HG03097 (cell line): Measurements from ENCODE around the gene C1R.
A peak's percentile ranks its signal among the peaks of the same experiment; 100 is the strongest.

Experiments used
- ATAC-seq: cut with Tn5 transposase; IDR thresholded peaks from one replicate; pipeline ENCODE4 v1.9.1; 2021; ENCODE audit not compliant: unreplicated experiment, low FRiP score

C1R gene

DNA sequence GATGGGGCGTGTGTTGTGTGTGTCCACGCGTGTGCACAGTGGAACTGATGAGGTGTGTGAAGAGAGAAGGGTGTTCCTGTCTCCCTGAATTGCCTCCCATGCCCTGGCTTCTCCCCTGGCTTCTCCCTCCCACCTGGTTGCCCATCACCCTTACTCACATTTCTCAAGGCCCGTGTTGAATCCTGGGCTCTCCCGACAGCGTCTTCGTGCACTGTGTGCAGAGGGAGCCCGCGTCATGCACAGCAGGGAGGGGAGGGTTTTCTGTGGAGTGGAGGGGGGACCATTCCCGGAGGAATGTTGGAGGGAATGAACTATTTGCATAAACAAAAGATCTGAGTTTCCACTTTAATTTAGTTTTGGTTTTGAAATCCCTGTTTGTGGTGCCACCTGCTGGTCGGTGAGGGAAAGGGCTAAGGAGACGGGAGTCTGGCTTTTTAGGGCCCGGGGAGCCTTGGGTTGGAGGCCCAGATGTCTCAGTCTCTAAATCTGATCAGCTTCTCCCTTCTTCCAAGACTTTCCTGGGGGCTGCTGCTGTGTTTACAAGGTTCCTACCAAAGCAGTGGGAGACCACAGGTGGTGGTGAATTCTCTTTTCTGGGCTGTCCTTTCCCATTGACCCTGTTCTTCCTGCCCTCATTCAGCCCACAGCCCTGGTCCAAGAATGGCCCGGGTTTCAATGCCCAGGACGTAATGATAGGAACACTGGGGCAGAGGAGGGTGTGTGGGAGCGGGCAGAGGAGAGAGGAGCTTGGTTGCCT, at the start of gene C1R:
Gene C1R, minus strand, starts transcription at position 217 of the 757 bp plus-strand sequence. Its CDS starts 57 bp downstream, at position 160.
- no peak for ATAC-seq

DNA sequence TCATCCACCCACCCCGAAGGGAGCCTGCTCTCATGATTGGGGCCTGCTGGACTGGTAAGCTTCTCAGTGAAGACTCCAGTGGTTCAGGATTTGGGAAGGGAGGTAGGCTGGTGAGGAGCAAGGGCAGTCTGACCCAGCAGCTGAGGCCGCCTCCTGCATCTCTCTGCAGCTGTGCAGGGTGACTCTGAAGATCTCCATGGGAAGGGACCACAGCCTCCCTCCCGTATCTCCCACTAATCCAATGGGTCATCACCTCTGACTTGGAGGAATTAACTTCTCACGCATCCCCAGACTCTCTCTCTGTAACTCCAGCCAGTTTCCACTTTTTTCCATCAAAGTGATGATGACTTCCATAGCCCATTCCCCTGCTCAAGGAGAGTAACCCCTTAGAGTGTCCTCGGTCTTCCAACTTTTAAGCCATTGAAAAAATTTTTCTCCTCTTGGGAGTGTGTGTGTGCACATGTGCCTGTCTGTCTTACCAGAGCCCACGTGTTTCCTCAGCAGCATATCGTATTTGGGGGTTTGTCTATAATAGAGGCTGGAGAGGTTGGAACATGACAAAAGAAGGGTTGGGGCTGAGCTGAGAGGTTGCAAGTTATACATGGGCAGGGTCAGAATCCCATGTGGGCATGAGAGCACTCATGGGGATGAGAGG, 49.2 kb upstream of the C1R start:
- no peak for ATAC-seq

DNA sequence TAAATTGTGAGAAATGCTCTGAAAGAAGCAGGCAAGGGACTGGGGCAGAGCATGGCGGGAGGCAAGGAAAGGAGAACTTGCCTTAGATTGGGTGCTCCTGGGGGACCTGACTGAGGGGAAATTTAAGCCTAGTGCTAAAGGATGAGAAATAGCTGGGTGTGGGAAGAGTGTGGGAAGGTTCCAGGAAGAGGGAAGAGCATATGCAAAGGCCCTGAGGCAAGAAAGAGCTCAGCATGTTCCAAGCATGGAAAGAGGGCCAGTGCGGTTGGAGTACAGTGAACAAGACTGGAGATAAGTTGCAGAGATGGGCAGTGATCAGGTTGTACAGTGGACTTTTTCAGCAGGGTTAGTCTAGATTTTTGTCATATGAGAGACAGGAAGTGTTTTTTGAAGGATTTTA, 47.0 kb upstream of the C1R start:
- ATAC-seq = no peak

DNA sequence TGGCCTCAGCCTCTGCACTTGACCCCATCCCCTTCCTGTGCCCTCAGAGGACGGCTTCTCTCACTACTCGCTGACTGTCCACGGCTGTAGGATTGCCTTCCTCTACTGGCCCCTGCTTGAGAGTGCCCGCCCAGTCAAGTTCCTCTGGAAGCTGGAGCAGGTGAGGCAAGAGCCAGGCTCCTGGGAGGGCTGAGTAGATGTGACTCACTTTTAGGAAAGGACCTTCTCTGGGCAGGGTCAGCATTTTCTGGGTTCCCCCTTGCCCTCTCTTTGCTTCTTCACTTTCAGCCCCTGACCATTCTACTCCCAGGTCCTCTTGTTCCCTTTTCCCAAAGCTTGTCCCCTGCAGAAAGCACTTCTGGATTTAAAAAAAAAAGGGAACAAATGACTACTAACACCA, 45.7 kb upstream of the C1R start:
- ATAC-seq = no peak

DNA sequence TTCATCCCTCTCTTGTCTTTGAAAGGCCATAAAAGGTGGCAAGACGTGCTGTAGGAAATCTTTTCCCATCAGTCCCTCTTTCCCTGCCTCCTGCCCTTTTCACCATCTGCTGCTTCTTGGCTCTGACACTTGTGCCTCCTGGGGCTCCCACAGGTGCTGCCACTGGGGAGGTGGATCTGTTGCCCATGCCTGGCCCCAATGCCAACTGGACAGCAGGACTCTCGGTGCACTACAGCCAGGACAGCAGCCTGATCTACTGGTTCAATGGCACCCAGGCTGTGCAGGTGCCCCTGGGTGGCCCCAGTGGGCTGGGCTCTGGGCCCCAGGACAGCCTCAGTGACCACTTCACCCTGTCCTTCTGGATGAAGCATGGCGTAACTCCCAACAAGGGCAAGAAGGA, 44.4 kb upstream of the C1R start:
- no peak for ATAC-seq

DNA sequence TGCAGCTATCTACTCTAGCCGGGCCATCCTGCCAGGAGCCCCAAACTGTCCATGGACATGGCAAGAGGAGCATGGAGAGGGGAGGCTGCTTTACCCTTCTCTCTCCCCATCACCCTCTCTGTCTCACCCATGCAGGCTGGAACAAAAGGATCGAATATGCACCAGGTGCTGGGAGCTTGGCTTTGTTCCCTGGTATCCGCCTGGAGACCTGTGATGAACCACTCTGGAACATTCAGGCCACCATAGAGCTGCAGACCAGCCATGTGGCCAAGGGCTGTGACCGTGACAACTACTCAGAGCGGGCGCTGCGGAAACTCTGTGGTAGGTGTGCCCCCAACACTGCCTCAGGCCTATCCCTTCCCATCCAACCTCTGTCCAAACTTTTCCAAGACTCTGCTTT, 43.8 kb upstream of the C1R start:
- no peak for ATAC-seq

DNA sequence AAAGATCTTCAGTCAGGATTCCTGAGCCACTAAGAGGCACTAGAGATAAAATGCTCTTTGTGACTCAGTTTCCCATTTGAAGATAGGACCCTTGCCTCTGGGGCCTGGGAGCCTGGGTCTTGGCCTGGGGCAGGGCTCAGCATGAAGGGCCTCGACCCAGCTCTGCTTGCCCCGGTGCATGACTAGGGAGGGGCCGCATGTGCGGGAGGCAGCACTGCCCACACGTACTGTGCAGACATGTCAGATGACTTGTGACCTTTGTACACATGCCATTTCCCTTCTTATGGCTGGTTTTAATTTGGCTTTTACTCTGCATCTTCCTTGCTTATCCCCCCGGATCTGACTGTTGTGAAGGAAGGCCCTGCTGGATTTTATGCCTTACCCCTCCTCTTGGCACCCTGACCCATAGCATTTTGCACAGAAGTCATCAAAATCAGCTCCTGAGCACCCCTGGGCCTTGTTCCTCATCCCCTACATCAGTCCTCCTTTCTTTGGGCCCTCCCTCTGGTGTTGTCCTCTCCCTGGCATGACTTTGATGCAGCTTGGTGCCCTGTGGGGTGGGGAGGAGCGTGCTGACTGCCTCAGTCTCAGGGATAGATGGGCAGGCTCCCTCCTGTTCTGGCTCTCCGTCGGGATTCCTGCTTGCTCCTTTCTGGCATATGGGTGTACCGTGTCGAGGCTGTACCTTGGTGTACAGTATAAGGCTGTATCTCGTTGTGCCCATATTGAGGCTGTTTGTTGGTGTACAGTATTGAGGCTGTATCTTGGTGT, 42.3 kb upstream of the C1R start:
- ATAC-seq = no peak

DNA sequence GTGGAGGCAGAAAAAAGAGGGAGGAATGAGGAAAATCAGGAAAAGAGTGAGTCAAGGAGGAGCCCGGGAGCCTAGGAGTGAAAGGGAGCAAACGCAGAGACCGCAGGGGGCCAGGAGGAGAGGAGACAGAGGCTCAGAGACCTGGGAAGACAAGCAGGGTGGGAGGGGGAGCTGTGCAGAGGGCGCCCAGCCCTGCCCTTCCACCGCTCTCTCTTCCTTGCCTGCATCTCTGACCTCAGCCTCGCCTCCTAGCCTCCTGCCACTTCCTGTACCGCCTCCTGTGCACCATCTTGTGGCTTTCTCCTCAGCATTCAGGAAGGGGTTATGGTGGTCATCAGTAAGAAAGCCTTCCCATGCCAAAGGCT, 39.2 kb upstream of the C1R start:
- ATAC-seq = no peak

DNA sequence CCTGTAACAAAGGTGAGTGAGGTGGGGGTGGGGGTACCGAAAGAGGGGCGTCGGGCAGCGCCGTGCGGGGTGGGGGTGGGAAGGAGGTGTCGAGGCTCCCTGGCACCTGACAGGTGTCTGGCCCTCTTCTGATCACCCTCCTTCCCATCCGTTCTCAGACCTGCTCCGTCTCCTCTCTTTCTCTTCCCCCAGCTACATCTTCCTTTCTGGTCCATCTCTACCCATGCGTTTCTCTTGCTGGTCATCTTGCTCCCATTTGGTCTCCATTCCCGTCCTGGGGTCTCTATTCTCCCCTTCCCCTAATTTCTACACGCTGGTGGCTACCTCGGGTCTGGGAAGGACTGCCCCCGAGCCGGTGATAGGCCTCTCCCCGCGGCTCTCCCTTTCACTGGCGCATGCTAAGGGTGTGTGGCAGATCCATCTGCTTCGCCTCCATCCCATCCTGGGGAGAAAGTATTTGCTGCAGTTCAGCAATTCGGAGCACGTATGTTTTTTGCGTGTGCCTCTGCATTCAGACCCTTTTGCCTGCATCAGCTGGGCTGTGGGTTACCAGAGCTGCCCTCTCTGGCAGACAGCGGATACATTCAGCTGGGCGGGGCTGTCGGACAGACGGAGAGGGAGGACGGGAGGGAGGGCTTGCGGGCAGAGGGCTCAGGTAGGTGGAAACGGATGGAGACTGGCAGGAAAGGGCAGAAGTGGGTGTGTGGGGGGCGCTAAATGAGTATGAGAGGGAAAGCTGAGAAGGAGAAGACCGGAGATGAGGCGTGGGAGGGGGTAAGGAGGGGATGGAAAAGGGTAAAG, 38.7 kb upstream of the C1R start:
- ATAC-seq = peak; percentile 7

DNA sequence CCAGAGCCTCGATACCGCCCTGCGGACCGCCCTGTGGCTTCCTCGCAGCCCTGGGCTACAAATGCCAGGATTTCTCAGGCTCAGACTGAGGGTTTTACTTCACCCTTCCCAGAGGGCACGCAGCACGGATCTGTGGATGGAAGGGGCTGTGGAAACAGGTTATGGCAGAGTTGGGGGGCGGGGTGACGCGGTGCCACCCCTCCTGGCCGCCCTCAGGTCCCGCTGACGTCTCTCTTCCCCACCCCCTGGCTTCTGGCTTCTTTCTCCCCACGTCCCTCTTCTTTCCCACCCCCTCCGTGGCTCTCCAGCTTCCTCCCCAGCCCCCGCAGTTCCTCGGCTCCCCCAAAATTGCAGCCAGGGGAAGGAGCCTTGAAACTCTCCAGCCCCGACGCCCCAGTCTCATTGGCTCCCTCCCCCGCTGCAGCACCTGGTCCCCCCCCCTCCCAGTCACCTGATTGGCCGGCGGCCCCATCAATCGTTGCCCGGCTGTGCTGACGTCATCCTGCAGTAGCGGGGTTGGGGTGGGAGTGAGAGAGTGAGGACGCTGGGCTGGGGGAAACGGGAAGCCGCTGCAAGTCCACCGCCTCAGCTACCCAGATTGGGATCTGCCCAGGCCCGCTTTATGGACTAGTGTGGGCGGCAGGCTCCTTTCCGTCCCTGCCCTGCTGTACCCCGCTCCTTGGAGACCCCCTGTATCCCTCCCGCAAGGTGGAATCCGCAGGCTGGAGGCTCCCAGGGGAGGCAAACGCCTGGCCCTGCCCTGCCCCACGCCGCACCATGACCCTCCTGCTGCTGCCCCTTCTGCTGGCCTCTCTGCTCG, 37.8 kb upstream of the C1R start, which contains the start of gene CLSTN3:
Gene CLSTN3, plus strand, starts transcription at position 500 of the 820 bp plus-strand sequence. Its CDS starts 278 bp downstream, at position 778.
- peak; percentile 42 for ATAC-seq

DNA sequence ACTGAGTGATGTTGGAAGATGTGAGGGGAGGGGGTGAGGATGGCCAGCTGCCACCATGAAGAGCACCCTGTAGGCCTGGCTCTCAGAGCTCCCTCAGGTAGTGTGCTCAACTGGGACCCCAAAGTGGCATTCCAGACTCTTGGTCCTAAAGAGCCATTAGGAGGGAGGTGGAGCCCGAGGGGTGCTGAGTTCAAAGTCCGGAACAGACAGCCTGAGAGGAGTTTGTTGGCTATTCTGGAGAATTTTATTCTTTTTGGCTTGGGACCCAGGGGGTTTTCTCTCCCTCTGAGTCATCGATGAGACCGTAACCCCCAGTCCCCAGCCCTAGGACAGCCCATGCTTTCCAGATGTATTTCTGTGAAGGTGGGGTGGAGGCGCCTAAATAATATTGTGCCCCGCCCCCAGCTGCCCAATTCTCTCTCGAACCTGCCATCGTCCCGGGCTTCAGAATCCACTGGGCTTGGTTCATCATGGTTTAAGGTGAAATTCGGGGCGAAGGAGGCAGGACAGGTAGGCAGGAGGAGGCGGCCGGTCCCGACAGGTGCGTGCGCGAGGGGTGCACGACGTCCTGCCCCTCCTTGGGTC, 37.1 kb upstream of the C1R start:
- no peak for ATAC-seq

DNA sequence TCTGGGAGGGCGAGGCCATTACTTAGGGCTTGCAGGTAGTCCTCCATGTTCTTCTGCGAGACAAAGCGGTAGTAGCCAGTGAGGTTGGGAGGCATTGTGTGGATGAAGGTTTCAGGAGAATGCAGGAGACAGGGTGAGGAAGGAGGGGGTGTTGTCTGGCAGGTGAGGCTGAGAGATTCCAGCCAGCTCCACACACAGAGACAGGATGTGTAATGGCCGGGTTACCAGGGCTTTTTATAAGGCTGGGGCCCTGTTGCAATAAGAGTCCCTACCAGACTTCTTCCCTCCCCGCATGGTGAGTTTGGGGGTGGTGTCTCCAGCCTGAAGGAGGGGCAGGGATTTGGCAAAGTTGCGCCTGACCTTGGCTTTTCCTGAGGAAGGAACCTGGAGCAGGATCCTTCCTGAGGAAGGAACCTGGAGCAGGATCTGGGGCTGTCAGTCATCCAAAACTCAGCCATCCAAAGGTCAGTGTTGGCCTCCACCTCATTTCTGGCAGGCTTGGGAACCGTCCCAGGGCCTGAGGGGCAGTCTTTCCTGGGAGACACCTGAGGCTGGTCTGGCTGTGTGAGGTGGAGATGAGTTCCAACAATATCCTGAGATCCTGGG, 36.5 kb upstream of the C1R start, which contains the start of gene RBP5:
Gene RBP5, minus strand, starts transcription at position 209 of the 606 bp plus-strand sequence. Its CDS starts 114 bp downstream, at position 95.
- ATAC-seq = no peak

DNA sequence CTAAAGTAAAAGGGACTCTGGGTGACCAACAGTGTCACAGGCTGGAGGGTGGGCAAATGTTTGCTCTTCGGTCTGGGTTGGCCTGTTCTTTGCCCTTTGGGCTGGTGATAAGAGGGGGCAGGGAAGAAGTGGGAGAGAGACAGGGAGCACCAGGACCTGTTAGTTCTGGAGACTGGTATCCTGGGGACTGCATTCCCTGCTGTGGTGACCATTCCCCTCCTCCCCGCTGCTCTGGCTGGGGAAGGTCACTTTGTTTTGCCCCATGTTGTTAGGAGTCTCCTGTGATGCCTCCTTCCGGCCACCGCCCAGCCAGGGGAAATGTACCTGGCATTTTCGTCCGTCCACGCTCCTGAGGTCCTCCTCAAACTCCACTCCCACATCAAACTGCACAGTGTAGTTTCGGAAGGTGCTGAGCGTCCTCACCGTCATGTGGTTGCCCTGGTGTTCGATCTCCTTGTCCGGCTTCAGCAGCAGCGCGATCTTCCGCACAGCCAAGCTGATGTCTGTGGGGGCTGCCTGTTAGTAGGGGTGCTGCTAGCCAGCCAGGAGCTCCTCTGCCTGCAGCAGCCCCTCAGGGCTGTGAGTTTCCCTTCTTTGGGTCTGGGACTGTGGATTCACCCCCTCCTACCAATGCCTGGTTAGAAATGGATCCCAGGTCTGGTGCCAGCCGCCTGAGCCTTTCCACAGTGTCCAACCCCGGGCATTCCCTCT, 35.8 kb upstream of the C1R start:
- ATAC-seq = no peak

DNA sequence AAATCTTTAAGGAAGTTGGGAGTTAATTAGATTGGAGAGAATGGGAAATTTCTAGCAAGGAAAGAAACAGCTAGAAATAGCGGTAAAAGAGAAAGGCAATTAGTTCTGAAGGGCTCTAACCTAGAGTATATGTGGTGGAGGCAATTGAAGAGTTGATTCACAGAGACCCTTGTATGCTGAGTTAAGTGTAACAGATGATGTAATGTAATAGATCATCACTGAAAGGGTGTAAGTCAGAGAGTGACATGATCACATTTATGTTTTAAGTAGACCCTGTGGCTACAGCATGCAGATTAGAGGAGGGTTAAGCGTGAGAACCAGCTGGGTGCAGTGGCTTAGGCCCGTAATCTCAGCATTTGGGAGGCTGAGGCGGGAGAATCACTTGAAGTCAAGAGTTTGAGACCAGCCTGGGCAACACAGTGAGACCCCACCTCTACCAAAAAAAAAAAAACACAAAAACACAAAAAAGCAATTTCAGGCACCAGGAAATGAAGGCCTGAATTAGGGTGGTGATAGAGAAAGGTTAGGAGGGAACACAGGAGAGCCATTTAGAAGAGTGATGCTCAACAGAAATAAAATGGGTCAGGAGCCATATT, 33.5 kb upstream of the C1R start:
- ATAC-seq = no peak

DNA sequence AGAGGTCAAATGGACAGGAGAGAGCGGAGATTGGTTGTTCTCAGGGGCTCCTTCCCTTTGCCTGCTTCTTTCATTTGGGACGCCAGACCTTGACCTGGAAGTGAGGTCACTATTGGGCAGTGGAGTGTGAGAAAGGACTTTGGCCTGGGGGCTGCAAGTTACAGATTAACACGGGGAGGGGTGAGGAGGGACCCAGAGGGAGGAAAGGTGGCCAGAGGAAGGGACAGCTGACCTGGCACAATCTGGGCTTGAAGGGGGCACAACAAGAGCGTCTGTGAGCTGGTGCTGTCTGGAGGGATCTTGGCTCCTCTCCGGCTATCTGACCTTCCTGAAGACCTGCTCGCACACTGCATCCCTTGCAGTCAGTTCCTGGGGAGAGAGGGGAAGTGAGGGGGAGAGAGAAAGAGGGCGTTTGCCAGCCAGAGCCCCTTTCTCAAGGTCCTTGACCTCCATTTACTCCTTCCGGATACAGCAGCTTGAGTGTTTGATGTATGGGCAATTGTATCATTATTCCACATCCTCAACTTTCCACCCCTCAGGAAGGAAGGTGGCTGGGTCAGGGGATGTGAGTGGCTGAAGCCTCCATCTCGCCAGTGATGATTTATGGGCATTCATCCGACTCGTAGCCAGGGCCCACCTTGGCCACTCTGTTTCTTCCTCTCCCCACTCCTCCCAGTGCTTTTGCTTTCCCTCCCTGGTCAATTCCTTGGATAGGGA, 31.7 kb upstream of the C1R start:
- no peak for ATAC-seq

DNA sequence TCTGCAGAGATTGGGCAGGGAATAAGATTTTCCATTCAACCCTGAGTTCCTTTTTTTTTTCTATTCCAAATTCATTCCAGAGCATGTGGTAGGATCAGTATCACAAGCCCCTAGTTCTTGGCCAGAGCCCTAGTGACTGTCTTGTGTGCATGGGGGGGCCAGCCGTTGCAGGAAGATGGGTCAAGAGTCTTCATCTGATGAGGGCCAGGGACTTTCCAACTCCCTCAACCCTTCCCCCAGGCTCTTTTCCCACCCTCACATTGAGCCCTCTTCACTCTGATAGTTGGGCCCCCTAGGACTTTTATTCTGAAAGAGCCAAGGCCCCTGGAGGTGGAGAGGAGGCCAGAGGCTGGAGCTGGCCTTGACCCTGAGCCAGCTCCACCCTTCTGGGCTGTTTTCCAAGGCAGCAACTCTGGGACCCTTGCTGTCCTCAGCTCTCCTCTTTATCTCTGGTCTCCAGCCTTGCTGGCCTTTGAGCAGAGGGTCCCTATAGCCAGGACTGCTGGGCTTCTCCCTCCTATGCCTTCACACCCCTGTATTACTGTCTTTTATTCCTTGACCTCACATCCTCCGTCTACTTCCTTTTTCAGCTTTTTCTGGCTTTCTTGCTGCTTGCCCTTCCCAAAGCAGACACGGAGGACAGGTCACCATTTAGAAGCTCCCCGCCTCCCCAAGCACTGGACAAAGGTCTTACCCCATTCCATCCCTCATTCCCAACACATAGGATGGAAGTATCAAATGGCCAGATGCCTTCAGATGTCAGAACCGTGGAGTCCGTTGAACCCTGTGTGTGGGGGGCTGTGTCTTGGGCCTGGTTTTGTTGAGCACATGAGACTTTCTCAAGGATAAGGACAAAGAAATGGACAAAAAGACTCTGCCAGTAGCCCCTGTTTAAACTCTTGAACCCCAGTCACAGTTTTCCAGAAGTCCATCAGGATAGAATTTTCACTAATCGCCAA, 30.8 kb upstream of the C1R start:
- ATAC-seq = no peak
